ENCODE results near the gene GIMAP5.

The GIMAP5 gene

DNA sequence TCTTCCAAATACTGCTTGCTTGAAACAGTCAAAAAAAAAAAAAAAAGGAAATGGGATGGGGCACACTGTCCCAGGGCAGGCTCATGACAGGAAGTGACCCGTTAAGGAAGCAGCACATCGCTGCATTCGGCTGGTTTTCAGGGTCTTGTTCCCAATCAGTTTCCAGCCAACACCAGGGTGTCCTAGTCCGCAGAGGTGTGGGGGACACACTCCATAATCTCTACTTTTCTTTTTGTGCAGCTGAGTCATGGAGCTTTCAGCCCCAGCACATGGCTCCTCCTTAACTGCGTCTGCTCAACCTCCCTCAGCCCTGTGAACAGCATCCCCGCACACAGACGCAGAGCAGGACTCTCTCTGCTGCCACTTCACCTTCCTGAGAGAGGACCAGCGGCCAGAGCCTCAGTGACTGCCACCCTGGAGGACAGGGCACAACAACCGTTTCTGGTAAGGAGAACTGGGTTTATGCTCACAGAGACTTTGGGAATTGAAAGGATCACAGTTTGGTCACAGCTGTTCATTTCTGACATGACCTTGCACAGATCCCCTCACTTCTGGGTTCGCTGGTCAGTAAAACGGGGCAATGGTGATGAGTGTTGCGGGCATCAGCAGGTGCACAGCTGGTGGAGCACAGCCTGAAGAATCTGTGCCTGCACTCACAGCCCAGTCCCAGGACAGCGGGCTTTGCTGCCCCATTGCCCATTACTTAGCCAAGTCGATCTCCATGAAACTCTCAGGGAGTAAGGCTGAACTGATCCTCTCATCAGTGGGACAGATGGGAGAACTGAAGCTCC is at the start of gene GIMAP5:
Gene GIMAP5 (plus strand): TSS at position 154 of the 791 bp plus-strand sequence. CDS start 3,467 bp downstream, outside the sequence.
- no peak for DNase-seq

DNA sequence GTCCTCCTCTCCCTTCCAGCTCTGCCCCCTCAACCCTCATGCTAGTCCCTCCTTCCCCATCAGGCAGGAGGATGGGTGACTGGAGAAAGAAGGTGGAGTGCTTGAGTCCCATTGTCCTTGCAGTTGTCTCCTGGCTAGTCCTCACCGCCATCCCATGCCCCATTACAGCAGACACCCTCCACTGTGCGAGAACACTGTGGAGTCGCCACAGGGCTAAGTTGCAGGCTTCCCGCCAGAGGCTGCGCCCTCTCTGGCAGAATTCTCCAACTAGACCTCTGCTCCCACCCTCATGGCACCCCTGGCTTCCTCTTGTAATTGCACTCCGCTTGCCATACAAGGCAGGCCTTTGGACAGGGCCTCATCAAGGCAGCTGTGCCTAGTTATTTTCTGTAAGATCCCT is 48.6 kb upstream of the GIMAP5 start:
- DNase-seq, result no peak

- no peak for DNase-seq
Observed at GRCh38 chr7:150695654-150696053, 41.6 kb upstream of the GIMAP5 start.

GRCh38 chr7:150703209-150703608 is 34.0 kb upstream of the GIMAP5 start:
- no peak for DNase-seq

- DNase-seq, result no peak
Observed at GRCh38 chr7:150715293-150715692, 21.9 kb upstream of the GIMAP5 start.

DNA sequence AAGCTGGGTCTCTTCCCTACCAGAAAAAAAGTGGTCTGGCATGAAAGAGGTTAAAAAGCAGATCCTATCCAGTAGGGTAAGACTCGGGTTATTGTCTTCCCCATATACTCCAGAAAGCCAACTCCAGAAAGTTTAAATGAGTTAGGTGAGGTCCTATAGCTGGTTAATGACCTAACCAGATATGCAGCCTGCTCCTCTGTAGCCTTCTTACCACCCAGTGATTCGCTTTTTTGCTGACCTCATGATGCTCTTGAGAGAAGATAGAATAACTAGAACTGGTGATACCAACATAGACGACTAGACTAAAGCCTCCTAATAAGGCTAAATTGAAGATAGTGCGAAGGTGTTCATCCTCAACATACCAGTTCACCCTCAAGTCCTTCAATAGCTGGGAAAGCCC is 21.5 kb upstream of the GIMAP5 start:
- DNase-seq, result no peak

DNA sequence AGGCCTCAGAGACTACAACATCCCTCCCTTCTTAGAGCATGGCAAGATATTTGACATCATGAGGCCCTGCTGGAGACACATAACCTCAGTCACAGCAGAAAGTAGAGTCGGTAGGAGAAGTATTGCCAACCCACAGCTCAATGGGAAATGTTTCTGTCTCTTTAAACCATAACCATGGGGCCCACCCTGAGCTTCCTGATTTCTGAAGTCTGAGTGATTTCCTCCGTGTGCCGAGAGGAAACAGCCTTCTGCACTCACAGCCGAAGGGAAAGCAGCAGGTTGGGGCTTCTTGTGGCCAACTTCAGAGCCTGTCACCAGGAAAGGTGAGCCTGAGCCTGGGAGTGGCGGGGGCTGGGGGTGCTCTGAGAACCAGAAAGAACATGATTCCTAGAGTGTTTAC is 20.9 kb upstream of the GIMAP5 start, which contains the start of gene GIMAP1:
Gene GIMAP1 (plus strand): TSS at position 246 of the 400 bp plus-strand sequence. CDS start 2,435 bp downstream, outside the sequence.
- no peak for DNase-seq

GRCh38 chr7:150716939-150717338 is 20.3 kb upstream of the GIMAP5 start:
- no peak for DNase-seq

- no peak for DNase-seq
Observed at GRCh38 chr7:150717814-150718420, 19.3 kb upstream of the GIMAP5 start.

GRCh38 chr7:150719436-150719835 is 17.8 kb upstream of the GIMAP5 start:
- DNase-seq, result no peak

DNA sequence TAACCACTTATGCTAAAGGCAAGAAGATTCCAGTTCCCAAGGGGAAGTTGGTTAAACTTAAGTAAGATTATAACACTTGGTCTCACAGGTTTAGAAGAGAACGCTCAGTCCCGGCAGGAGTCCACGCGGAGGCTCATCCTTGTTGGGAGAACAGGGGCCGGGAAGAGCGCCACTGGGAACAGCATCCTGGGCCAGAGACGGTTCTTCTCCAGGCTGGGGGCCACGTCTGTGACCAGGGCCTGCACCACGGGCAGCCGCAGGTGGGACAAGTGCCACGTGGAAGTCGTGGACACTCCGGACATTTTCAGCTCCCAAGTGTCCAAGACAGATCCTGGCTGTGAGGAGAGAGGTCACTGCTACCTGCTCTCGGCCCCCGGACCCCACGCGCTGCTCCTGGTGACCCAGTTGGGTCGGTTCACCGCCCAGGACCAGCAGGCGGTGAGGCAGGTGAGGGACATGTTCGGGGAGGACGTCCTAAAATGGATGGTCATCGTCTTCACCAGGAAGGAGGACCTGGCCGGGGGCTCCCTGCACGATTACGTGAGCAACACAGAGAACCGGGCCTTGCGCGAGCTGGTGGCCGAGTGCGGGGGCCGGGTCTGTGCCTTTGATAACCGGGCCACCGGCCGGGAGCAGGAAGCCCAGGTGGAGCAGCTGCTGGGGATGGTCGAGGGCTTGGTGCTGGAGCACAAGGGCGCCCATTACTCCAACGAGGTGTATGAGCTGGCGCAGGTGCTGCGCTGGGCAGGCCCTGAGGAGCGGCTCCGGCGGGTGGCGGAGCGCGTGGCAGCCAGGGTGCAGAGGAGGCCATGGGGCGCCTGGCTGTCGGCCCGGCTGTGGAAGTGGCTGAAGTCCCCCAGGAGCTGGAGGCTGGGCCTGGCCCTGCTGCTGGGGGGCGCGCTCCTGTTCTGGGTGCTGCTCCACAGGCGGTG is 17.0 kb upstream of the GIMAP5 start:
- DNase-seq, result no peak

GRCh38 chr7:150721970-150722373 is 15.2 kb upstream of the GIMAP5 start:
- DNase-seq, result no peak

DNA sequence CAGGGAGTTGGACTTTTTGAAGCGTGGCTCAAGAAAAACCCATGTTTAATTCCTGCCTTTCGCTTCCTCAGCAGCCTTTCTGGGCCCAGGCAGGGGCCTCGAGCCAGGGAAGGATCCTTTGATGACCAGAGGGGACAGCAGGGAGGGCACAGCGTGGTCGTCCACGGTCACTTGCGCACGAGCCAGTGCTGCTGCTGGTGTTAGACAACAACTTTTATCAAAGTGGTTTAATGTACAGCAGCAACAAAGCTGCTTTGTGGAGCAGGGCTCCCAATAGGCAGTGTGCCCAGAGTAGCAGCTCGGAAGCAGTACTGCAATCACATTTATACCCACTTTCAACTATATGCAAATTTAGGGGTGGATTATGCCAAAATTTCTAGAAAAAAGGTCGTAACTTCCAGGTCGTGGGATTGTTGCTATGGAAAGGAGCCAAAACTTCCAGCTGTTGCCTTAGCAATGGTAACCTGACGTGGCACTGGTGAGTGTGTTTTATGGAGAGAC is 14.7 kb upstream of the GIMAP5 start:
- DNase-seq, result no peak

DNA sequence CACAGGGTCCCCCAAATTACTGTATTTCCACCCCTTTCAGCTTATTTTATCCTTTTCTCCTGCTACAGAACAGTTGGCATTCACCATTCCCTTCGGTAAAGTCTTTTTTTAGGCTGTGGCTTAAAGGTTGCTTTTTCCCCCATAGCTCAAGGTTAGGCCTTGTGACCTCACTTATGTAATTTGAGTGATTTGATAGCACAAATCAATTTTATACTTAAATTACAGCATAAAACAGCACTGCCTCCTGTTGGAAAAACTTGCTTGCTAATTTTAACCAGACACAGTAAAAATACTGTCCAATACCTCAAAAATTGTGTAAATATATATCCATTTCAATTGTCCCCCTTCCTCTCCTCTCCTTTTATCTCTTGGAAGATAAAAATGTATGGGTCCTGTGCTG is 13.8 kb upstream of the GIMAP5 start:
- DNase-seq, result no peak

GRCh38 chr7:150727381-150727780 is 9.8 kb upstream of the GIMAP5 start:
- DNase-seq, result no peak

DNA sequence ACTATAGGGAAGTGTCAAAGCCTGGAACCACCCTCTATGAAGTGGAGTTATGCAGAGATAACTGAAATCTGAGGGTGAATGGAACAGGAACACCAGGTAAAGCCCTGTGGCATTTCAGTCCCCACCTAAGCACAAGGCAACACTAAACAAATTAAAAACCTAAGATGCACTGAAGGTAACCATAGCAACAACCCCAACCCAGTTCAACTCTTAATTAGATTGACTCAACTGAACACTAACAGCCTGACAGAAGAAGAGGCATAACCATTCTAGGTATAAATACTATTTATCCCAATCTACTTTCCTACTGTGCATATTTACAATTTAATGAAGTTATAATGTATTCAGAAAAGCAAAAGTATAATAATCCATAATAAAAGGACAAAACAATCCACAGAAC is 9.2 kb upstream of the GIMAP5 start:
- no peak for DNase-seq

DNA sequence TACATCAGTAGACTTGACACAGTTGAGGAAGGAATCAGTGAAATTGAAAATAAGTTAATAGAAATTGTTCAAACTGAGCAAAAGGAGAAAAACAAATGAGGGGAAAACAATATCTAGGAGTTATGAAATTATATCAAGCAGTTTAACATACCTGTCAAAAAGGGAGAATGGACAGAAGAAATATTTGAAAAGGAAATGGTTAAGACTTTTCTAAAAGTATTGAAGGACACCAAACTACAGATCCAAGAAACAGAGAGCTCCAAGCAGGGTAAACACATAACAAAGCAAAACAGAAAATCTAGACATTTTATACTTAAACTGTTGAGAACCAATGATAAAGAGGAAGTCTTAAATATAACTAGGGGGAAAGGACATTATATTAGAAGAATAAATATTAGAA is 8.6 kb upstream of the GIMAP5 start:
- DNase-seq, result no peak

- DNase-seq, result no peak
Observed at GRCh38 chr7:150731916-150732315, 5.3 kb upstream of the GIMAP5 start.

DNA sequence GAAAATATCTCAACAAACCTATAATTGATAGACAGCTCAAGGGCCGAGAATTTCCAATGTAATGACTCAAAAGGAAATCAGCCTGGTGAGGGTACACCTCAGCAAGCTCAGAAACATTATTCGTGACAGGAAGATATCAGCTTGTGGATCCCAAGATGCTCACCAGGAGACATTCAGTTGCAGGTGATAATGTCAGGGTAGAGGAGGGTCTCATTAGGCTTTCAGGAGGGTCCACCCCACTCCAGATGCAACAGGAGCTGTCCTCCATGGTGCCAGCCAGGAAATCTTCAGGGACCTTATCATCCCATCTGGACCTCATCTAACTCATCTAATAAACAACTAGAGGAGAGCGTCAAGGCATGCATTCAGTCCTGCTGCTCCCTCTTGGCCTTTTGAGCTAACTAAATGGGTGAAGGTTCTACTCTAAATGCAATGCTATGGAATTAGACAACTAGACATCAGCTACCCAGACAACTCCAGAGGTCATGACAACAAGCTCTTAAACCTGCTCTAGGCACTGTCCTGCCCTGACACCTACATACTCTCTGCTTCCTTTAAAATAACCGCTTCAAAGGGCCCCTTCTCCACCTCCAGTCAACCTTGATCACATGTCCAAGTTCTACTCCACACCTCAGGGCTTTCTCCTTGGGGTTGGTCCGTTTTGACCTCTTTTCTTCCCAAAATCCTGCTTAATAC is 4.3 kb upstream of the GIMAP5 start:
- no peak for DNase-seq

DNA sequence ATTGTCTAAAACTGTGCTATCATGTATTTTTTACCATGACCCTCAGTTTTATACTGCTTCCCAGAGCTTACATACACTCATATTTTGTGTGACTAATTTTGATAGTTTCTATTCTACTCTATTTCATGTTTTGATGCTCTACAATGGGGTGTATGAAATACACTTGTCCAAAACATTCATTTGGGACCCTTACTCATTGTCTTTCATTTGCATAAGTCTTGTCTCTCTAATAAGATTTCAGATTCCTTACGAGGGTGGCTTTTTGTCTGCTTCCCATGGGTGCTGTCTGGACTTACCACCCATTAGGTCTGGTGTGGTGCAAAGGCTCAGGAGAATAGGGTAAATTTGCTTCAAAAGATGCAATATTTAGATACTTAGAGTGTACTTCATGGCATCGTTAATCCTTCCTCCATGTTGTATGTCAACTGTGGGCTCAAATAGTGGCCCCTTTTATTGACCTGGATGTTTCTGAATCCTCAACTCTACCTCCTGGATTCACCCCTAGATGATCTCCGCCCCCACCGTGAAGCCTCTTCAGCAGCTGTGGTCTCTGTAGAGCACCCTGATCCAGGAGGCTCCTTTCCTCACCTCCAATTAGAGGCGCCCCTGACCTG is 3.6 kb upstream of the GIMAP5 start:
- DNase-seq, result no peak

DNA sequence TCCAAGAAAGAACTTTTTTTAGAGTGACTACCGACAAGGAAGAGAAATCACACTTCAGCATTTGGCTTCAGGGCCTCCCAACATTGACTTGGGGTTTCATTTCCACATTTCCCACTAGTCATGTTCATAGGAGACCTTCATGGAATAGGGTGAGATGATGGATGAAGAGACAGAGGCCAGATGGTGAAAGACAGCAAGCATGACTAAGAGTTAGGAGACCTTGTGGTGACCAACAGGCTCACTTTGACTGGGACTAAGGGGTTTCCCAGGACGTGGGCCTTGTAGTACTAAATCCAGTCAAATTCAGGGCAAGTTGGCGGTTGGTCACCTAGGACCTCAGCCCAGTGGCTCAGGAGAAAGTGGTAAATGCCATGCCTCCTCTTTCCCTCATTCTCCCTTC is 3.0 kb upstream of the GIMAP5 start:
- no peak for DNase-seq

All from GOT3 (cell line).